HG03108 (cell line): ENCODE data around the gene ETV3.

Source experiments
- ATAC-seq: cut with Tn5 transposase; IDR thresholded peaks from one replicate; pipeline ENCODE4 v1.9.1; 2021; ENCODE audit warnings: moderate library complexity; ENCODE audit not compliant: unreplicated experiment

The ETV3 gene

DNA sequence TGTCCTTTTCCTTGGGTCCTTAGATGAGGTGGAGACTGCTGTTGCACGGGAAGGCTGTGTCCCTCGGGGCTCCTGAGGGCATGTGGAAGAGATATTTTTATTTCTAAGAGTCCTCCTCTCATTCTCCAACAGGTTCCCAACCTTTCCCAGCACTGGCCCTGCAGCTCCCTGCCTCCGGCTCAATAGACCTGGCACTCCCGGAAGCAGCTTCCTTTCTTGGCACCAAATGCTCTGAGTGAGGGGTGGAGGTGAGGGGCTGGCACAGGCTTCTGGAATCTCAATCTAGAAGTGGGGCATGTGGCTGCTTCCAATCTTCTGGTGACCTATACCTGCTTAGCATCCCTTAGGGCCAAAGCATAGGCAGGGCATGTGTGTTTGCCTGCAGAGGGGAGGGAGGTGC, 43.1 kb downstream of the ETV3 start:
- ATAC-seq = no peak

DNA sequence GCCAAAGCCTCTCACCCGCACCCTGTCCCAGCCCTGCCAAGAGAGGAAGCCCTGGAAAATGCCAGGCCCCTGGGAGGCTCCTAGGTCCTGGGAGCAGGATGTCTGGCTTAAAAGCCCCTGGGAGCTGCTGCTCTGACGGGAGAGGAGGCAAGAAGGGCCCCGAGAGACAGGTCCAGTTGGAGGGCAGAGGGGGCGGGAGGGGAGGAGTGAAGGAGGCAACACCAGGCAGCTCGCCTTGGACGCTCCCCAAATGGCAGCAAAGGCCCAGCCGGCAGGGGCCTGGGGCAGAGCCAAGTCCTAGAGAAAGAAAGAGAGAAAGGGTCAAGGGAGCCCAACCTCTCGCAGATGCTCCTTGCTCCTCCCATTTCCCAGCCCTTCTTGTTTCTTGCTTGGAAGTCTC, 45.4 kb downstream of the ETV3 start:
- no peak for ATAC-seq

- ATAC-seq = no peak
Observed at GRCh38 chr1:157091668-157092273, 46.4 kb downstream of the ETV3 start.

GRCh38 chr1:157091186-157091585, 47.0 kb downstream of the ETV3 start:
- ATAC-seq = no peak

GRCh38 chr1:157090771-157091170, 47.4 kb downstream of the ETV3 start:
- no peak for ATAC-seq

DNA sequence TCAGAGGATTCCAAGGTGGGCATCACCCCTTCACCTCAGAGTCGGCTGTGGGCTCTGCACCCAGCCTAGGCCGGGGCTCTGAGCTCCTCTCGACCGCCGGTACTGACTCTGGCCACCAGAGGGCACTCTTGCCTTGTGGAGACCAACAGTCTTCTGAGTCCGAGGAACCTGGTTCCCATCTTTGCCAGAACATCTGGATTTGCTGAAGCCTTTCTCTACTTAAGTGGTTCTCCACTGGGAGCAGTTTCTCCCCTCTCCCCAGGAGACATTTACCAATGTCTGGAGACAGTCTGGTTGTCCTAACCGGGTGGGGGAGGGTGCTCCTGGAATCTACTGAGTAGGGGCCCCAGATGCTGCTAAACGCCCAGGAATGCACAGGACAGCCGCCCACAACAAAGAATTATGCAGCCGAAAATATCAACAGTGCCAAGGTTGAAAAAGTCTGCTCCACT, 48.0 kb downstream of the ETV3 start:
- ATAC-seq = no peak

- ATAC-seq = no peak
Observed at GRCh38 chr1:157089789-157090188, 48.4 kb downstream of the ETV3 start.

DNA sequence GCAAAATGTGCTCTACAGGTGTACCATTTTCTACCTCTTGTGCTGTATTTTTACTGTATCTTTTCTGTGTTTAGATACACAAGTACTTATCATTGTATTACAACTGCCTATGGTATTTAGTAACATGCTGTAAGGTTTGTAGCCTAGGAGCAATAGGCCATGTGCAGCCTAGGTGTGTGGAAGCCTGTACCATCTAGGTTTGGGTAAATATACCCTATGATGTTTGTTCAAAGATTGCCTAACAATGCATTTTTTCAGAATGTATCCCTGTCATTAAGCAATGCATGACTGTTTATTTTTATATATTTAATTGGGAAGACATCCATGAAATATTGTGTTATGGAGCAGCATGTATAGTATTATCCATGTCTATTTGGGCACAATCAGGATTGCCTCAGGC, 49.6 kb downstream of the ETV3 start:
- ATAC-seq = no peak

DNA sequence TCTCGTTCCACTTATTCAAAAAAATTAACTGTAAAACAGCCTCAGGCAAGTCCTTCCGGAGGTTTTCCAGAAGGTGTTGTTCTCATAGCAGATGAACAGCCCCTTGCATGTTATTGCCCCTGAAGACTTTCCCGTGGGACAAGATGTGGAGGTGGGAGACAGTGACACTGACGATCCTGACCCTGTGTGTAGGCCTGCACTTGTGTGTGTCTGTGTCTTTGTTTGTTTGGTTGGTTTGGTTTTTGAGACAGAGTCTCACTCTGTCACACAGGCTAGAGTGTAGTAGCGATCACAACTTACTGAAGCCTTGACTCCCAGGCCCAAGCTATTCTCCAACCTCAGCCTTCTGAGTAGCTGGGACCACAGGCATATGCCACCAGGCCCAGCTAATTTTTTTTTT, 51.2 kb downstream of the ETV3 start:
- ATAC-seq = no peak

DNA sequence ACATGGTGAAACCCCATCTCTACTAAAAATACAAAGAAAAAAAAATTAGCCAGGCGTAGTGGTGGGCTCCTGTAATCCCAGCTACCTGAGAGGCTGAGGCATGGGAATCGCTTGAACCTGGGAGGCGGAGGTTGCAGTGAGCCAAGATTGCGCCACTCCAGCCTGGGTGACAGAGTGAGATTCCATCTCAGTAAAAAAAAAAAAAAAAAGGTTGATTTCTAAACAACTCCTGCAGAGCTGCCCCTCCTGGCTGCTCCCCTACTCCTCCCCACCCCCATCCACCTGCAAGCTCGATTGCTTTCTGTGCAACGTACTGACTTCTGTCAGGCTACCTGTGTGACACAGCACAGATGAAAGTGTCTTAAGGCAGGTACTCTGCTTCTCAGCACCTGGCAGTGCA, 51.9 kb downstream of the ETV3 start:
- ATAC-seq = no peak

GRCh38 chr1:157085421-157085820, 52.8 kb downstream of the ETV3 start:
- ATAC-seq = no peak

DNA sequence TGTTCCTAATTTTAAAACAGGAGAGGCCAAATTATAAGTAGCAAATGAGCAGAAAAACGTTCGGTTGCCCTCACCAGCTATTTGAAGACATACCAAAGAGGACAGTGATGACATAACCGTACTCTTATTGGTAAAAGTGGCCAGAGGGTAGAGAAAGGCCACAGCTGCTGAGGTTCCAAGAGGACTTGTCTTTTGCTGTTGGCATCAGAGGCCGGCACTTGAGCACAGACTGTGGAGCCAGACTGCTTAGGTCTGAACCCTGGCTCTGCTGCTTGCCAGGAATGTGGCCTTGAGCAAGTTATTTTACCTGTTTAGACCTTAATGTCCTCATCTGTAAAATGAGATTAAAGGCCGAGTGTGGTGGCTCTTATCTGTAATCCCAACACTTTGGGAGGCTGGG, 53.5 kb downstream of the ETV3 start:
- ATAC-seq = no peak

DNA sequence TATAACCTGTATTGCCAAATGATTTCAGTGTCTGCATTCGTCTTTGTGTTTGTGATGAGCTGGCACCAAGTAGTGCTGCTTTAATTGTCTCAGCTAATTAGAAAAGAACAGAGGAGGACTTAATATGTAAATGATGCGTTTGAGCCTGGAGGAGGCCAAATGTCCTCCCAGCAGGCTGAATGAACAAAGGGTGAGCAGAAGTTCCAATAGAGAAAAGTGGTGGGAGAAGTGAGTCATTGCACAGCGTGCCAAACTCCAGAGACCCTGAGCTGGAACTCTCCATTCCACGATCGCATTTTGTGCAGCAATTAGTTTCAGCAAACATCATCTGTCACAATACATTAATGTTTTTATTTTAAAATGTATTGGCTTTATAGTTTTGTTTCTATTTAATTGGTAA, 56.5 kb downstream of the ETV3 start:
- ATAC-seq = no peak

- no peak for ATAC-seq
Observed at GRCh38 chr1:157080714-157081113, 57.5 kb downstream of the ETV3 start.

- ATAC-seq = no peak
Observed at GRCh38 chr1:157077394-157077793, 60.8 kb downstream of the ETV3 start.

DNA sequence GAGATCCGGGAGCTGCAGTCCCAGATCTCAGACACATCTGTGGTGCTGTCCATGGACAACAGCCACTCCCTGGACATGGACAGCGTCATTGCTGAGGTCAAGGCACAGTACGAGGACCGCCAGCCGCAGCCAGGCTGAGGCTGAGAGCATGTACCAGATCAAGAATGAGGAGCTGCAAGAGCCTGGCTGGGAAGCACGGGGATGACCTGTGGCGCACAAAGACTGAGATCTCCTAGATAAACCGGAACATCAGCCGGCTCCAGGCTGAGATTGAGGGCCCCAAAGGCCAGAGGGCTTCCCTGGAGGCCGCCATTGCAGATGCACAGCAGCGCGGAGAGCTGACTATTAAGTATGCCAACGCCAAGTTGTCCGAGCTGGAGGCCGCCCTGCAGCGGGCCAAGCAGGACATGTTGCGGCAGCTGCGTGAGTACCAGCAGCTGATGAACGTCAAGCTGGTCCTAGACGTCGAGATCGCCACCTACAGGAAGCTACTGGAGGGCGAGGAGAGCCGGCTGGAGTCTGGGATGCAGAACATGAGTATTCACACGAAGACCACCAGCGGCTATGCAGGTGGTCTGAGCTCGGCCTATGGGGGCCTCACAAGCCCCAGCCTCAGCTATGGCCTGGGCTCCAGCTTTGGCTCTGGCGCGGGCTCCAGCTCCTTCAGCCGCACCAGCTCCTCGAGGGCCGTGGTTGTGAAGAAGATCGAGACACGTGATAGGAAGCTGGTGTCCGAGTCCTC, 64.1 kb downstream of the ETV3 start:
- ATAC-seq = no peak
